Neural cell (in vitro differentiated cells): ENCODE results near the gene ZNF507. TPM values are rescaled to one million over a fixed set of nuclear protein-coding genes. Genes with fewer than 3 reads are reported as not detected.

Source experiments
- H2AFZ ChIP-seq: fragments of 200-600, 300-800 bp; sonication (generic), shearing (Covaris generic); 2 replicates; pipeline ENCODE4 v1.6.0; 2014; ENCODE audit warnings: low read depth, mild to moderate bottlenecking, antibody characterized with exemption, low read length, moderate library complexity
- H3F3A ChIP-seq: fragments of 200-600 bp; shearing (Covaris generic); 2 replicates; pipeline ENCODE4 v1.6.1; 2016; ENCODE audit warnings: mild to moderate bottlenecking, moderate library complexity, mixed read lengths, antibody characterized with exemption, low read length; ENCODE audit not compliant: insufficient read depth, poor library complexity, severe bottlenecking
- H3K27ac ChIP-seq: fragments of 200-600, 300-800 bp; sonication (generic), shearing (Covaris generic); 2 replicates; pipeline ENCODE4 v1.5.1; 2014; ENCODE audit warnings: mild to moderate bottlenecking, low read length, moderate library complexity
- H3K27me3 ChIP-seq: fragments of 300-800, 200-600 bp; sonication (generic), shearing (Covaris generic); 2 replicates; pipeline ENCODE4 v1.6.0; 2014; ENCODE audit warnings: mild to moderate bottlenecking, low read depth, low read length, moderate library complexity; ENCODE audit not compliant: insufficient read depth
- H3K36me3 ChIP-seq: fragments of 300-800, 200-600 bp; sonication (generic), shearing (Covaris generic); 2 replicates; pipeline ENCODE4 v1.5.1; 2014; ENCODE audit warnings: mild to moderate bottlenecking, antibody characterized with exemption, low read length, moderate library complexity; ENCODE audit not compliant: insufficient read depth
- H3K4me2 ChIP-seq: fragments of 300-800, 200-600 bp; sonication (generic), shearing (Covaris generic); 2 replicates; pipeline ENCODE4 v1.6.0; 2014; ENCODE audit warnings: mild to moderate bottlenecking, low read length
- H3K4me3 ChIP-seq: fragments of 300-800, 200-600 bp; sonication (generic), shearing (Covaris generic); 2 replicates; pipeline ENCODE4 v1.5.1; 2014; ENCODE audit warnings: mild to moderate bottlenecking, low read length, moderate library complexity
- H3K79me2 ChIP-seq: fragments of 200-600 bp; shearing (Covaris generic); replicated peaks from 2 replicates; pipeline ENCODE4 v1.6.0; 2014; ENCODE audit warnings: mild to moderate bottlenecking, low read length, moderate library complexity; ENCODE audit not compliant: insufficient read depth
- H3K9ac ChIP-seq: fragments of 300-800, 200-600 bp; sonication (generic), shearing (Covaris generic); 2 replicates; pipeline ENCODE4 v1.6.1; 2016; ENCODE audit warnings: mild to moderate bottlenecking, low read length, mixed read lengths
- H3K9me2 ChIP-seq: fragments of 200-600 bp; shearing (Covaris generic); 2 replicates; pipeline ENCODE4 v1.6.1; 2016; ENCODE audit warnings: mild to moderate bottlenecking, low read length, mixed read lengths; ENCODE audit not compliant: insufficient read depth
- H3K9me3 ChIP-seq: fragments of 200-600, 300-800 bp; sonication (generic), shearing (Covaris generic); 2 replicates; pipeline ENCODE4 v1.6.1; 2016; ENCODE audit warnings: mild to moderate bottlenecking, mixed run types, low read length, moderate library complexity, mixed read lengths
- H4K20me1 ChIP-seq: fragments of 200-600 bp; shearing (Covaris generic); 2 replicates; pipeline ENCODE4 v1.6.1; 2016; ENCODE audit warnings: mild to moderate bottlenecking, mixed run types; ENCODE audit not compliant: insufficient read depth
- CTCF ChIP-seq: fragments of 450-650 bp; IDR thresholded peaks from 2 replicates; pipeline ENCODE4 v1.5.1; 2014; ENCODE audit warnings: antibody characterized with exemption, mild to moderate bottlenecking, moderate library complexity; ENCODE audit not compliant: poor library complexity, severe bottlenecking
- EP300 ChIP-seq: fragments of 450-650 bp; conservative IDR thresholded peaks from 2 replicates; pipeline ENCODE4 v1.6.1; 2014; ENCODE audit warnings: antibody characterized with exemption, mild to moderate bottlenecking, moderate library complexity; ENCODE audit not compliant: poor library complexity, severe bottlenecking
- EZH2 ChIP-seq: fragments of 200-600, 300-800 bp; shearing (Covaris generic), sonication (generic); IDR thresholded peaks from 2 replicates; pipeline ENCODE4 v1.6.1; 2014; ENCODE audit warnings: antibody characterized with exemption, low read length, borderline replicate concordance, mild to moderate bottlenecking; ENCODE audit not compliant: insufficient read depth, poor library complexity, severe bottlenecking
- MXI1 ChIP-seq: fragments of 450-650 bp; conservative IDR thresholded peaks from 2 replicates; pipeline ENCODE4 v1.6.1; 2014; ENCODE audit warnings: antibody characterized with exemption, mild to moderate bottlenecking; ENCODE audit not compliant: poor library complexity, severe bottlenecking
- POLR2AphosphoS5 ChIP-seq: IDR thresholded peaks from 2 replicates; pipeline ENCODE4 v1.6.1; 2012
- RAD21 ChIP-seq: fragments of 450-650 bp; conservative IDR thresholded peaks from 2 replicates; pipeline ENCODE4 v1.6.1; 2014; ENCODE audit warnings: antibody characterized with exemption, mild to moderate bottlenecking, moderate library complexity
- REST ChIP-seq: IDR thresholded peaks from 2 replicates; pipeline ENCODE4 v1.6.1; 2012; ENCODE audit warnings: borderline replicate concordance
- SMC3 ChIP-seq: fragments of 450-650 bp; conservative IDR thresholded peaks from 2 replicates; pipeline ENCODE4 v1.6.1; 2014; ENCODE audit warnings: antibody characterized with exemption, mild to moderate bottlenecking, moderate library complexity; ENCODE audit not compliant: poor library complexity
- TAF1 ChIP-seq: IDR thresholded peaks from 2 replicates; pipeline ENCODE4 v1.6.1; 2012; ENCODE audit warnings: low read depth
- polyA plus RNA-seq: library from polyadenylated mRNA; depleted of rRNA; stranded (reverse); fragments of >200 nt; gene quantifications from 2 replicates; pipeline ENCODE4 v1.2.3, GENCODE V29; 2014

Gene ZNF507
- polyA plus RNA-seq, 1 donor from 2014 or later, result 9.9 TPM

- Histone ChIP-seq H3K36me3 (no peaks in the 10 kb centered on the region), H3K27me3 (no peaks in the 10 kb centered on the region), H2AFZ (no peak overlapping the region), H3K27ac (no peak overlapping the region), H4K20me1 (no peaks in the 10 kb centered on the region), H3K4me2 (no peak overlapping the region), H3K9ac (no peak overlapping the region), H3K9me2 (no peaks in the 10 kb centered on the region), H3K79me2 (no peaks in the 10 kb centered on the region), H3K9me3 (no peaks in the 10 kb centered on the region), H3K4me3 (no peak overlapping the region), H3F3A (no peaks in the 10 kb centered on the region)
- TF ChIP-seq CTCF, result no peak
- TF ChIP-seq TAF1, result no peak
Observed at GRCh38 chr19:32339423-32339822, 6.0 kb upstream of the ZNF507 start.

- Histone ChIP-seq H3K9ac (no peak overlapping the region), H3F3A (no peaks in the 10 kb centered on the region), H3K4me3 (no peak overlapping the region), H4K20me1 (no peaks in the 10 kb centered on the region), H2AFZ (no peak overlapping the region), H3K9me2 (no peaks in the 10 kb centered on the region), H3K27me3 (no peaks in the 10 kb centered on the region), H3K27ac (no peak overlapping the region), H3K4me2 (no peak overlapping the region), H3K36me3 (no peaks in the 10 kb centered on the region), H3K79me2 (no peaks in the 10 kb centered on the region), H3K9me3 (no peaks in the 10 kb centered on the region)
- no peak for TF ChIP-seq MXI1
- TF ChIP-seq CTCF, result peak; percentile 66
- TF ChIP-seq SMC3, result peak; percentile 65
- no peak for TF ChIP-seq REST
- no peak for TF ChIP-seq EP300
- no peak for TF ChIP-seq EZH2
- TF ChIP-seq TAF1, result no peak
- TF ChIP-seq POLR2AphosphoS5, result peak; percentile 22
- no peak for TF ChIP-seq RAD21
Observed at GRCh38 chr19:32339988-32340874, 5.2 kb upstream of the ZNF507 start.
